Activated naive CD8-positive, alpha-beta T cell (primary cell): ENCODE measurements around the gene ALPK1.

Source experiments
- H3K27ac Mint-ChIP-seq: one replicate; pipeline ENCODE4 v1.8.0; 2021; ENCODE audit warnings: mixed read lengths
- H3K27me3 Mint-ChIP-seq: one replicate; pipeline ENCODE4 v1.8.0; 2021; ENCODE audit warnings: mixed read lengths
- H3K36me3 Mint-ChIP-seq: one replicate; pipeline ENCODE4 v1.8.0; 2021; ENCODE audit warnings: mixed read lengths
- H3K4me1 Mint-ChIP-seq: one replicate; pipeline ENCODE4 v1.8.0; 2021; ENCODE audit warnings: low read depth, mixed read lengths
- H3K4me3 Mint-ChIP-seq: one replicate; pipeline ENCODE4 v1.8.0; 2021; ENCODE audit warnings: mild to moderate bottlenecking, mixed read lengths
- H3K9me3 Mint-ChIP-seq: one replicate; pipeline ENCODE4 v1.8.0; 2021; ENCODE audit warnings: low read depth, mixed read lengths

The ALPK1 gene

GRCh38 chr4:112296949-112297880 is at the start of gene ALPK1:
TSS of gene ALPK1 (plus strand) at chr4:112297369.
- peak within 1 kb of the TSS; percentile 84 for H3K27ac Mint-ChIP-seq
- H3K9me3 Mint-ChIP-seq: no peaks in the 10 kb centered on the region
- no peaks in the 10 kb centered on the region for H3K27me3 Mint-ChIP-seq
- peaks cover 30% of the 10 kb centered on the region for H3K4me1 Mint-ChIP-seq
- no peaks in the 10 kb centered on the region for H3K36me3 Mint-ChIP-seq
- peak within 1 kb of the TSS; percentile 83 for H3K4me3 Mint-ChIP-seq

GRCh38 chr4:112251019-112251643 is 46.0 kb upstream of the ALPK1 start:
- Mint-ChIP-seq H3K4me3 (no peak overlapping the region), H3K9me3 (no peaks in the 10 kb centered on the region), H3K27ac (no peak overlapping the region), H3K36me3 (peaks cover 8% of the 10 kb centered on the region), H3K27me3 (no peaks in the 10 kb centered on the region), H3K4me1 (peaks cover 7% of the 10 kb centered on the region)

DNA sequence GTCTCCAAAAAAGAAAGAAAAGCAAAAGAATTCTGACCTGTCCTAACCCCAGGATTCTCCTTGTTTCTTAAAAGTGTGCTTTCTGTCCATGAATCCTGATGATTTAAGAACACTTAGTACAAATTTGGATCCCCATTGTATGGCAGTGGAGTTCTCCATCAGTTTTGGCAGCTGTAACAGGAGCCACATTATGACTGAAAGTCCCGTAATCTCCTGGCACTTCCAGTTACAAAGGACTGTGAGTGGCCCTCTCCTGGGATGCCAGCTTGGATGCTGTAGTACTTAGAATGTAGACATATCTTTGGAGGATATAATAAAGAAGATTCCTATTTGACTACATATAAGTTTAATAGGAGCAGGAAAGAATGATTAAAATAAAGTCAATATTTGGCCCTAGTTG is 44.9 kb upstream of the ALPK1 start:
- no peak overlapping the region for H3K4me3 Mint-ChIP-seq
- H3K27ac Mint-ChIP-seq: no peak overlapping the region
- H3K36me3 Mint-ChIP-seq: peaks cover 6% of the 10 kb centered on the region
- peaks cover 7% of the 10 kb centered on the region for H3K4me1 Mint-ChIP-seq
- H3K27me3 Mint-ChIP-seq: no peaks in the 10 kb centered on the region
- H3K9me3 Mint-ChIP-seq: no peaks in the 10 kb centered on the region

- Mint-ChIP-seq H3K4me1 (peaks cover 7% of the 10 kb centered on the region), H3K27ac (no peak overlapping the region), H3K27me3 (no peaks in the 10 kb centered on the region), H3K9me3 (no peaks in the 10 kb centered on the region), H3K36me3 (peaks cover 6% of the 10 kb centered on the region), H3K4me3 (no peak overlapping the region)
These were observed 43.7 kb upstream of the ALPK1 start for GRCh38 chr4:112253382-112254000.

DNA sequence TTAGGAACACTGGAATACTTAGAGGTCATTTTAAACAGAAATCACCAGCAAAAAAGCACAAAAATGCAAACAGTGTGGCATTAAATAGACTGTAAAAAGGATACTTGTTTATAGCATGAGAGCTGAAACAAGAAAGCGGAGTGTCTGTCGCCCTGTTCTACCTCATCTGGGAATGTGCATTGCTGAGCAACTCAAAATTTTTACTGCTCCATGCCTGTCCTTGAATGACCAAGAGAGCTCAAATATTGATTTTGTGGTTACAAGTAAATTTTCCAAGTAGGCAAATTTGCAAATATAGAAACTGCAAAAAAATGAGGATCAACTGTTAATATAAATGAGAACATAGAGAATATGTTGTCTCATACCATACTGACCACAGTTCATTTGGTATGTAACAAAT is 40.1 kb upstream of the ALPK1 start:
- no peaks in the 10 kb centered on the region for H3K4me1 Mint-ChIP-seq
- no peak overlapping the region for H3K4me3 Mint-ChIP-seq
- no peaks in the 10 kb centered on the region for H3K27me3 Mint-ChIP-seq
- H3K36me3 Mint-ChIP-seq: peaks cover 6% of the 10 kb centered on the region
- H3K9me3 Mint-ChIP-seq: no peaks in the 10 kb centered on the region
- no peak overlapping the region for H3K27ac Mint-ChIP-seq

- H3K36me3 Mint-ChIP-seq: peaks cover 8% of the 10 kb centered on the region
- no peaks in the 10 kb centered on the region for H3K27me3 Mint-ChIP-seq
- no peak overlapping the region for H3K4me3 Mint-ChIP-seq
- H3K4me1 Mint-ChIP-seq: peaks cover 9% of the 10 kb centered on the region
- H3K9me3 Mint-ChIP-seq: no peaks in the 10 kb centered on the region
- H3K27ac Mint-ChIP-seq: no peak overlapping the region
These were observed 30.3 kb upstream of the ALPK1 start for GRCh38 chr4:112266823-112267222.

DNA sequence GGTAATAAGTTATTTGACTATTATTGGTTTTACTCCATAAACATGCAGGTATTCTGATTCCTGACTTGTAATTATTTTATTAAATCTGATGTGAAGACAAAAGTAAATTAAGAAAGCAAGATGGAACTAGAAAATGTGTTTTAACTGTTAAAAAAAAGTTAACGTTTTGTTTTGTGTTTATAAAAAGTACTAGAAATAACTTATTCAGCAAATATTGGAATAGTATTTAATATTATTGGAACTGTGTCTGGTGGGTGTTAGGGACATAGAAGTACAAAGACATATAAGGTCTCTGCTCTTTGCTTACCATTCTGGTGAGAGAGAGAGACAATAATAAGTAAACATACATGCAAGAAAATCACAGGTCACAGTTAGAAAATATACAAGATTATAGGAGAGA is 27.1 kb upstream of the ALPK1 start:
- H3K4me3 Mint-ChIP-seq: no peak overlapping the region
- no peak overlapping the region for H3K27ac Mint-ChIP-seq
- H3K9me3 Mint-ChIP-seq: no peaks in the 10 kb centered on the region
- peaks cover 8% of the 10 kb centered on the region for H3K36me3 Mint-ChIP-seq
- H3K27me3 Mint-ChIP-seq: no peaks in the 10 kb centered on the region
- H3K4me1 Mint-ChIP-seq: peaks cover 23% of the 10 kb centered on the region

DNA sequence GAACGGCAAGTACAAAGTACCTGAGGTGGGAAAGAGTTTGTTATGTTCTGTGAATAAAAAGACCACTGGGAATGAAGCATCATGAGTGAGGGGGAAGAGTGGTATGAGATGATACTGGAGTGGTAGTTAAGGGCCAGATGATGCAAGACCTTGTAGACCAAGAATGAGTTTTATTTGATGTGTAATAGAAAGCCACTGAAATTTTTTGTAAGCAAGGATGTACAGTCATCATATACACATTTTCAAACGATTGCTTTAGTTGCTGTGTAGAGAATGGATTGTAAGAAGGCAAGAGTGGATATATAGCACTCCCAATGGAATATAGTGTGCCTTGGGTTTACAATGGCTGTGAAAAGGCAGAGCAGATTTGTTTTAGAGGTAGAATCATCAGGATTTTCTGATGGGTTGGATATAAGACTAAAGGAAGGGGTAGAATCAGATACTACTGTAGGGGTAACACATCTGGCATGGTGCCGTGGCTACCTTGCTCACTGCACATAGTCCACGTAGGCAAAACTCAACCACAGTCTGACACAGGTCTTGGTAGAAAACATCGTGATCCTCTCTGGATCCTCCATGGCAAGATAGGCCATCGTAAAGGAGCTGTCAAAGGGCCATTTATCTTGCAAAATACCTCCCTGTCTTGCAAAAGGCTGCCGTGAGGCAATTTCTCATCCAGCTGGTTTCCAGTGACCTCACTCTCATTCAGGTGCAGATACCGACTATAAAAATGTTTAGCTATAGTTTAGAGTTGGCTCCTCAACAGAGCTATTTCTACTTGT is 26.3 kb upstream of the ALPK1 start:
- Mint-ChIP-seq H3K4me3 (no peak overlapping the region), H3K27ac (peak overlapping the region; percentile 62), H3K27me3 (no peaks in the 10 kb centered on the region), H3K4me1 (peaks cover 23% of the 10 kb centered on the region), H3K9me3 (no peaks in the 10 kb centered on the region), H3K36me3 (peaks cover 8% of the 10 kb centered on the region)

- no peaks in the 10 kb centered on the region for H3K9me3 Mint-ChIP-seq
- H3K27me3 Mint-ChIP-seq: no peaks in the 10 kb centered on the region
- peaks cover 23% of the 10 kb centered on the region for H3K4me1 Mint-ChIP-seq
- peaks cover 14% of the 10 kb centered on the region for H3K36me3 Mint-ChIP-seq
- H3K27ac Mint-ChIP-seq: peak overlapping the region; percentile 14
- no peak overlapping the region for H3K4me3 Mint-ChIP-seq
These were observed 24.9 kb upstream of the ALPK1 start for GRCh38 chr4:112272292-112272691.

- Mint-ChIP-seq H3K4me3 (no peak overlapping the region), H3K27ac (no peak overlapping the region), H3K27me3 (no peaks in the 10 kb centered on the region), H3K36me3 (peaks cover 12% of the 10 kb centered on the region), H3K9me3 (no peaks in the 10 kb centered on the region), H3K4me1 (peaks cover 32% of the 10 kb centered on the region)
These were observed 22.2 kb upstream of the ALPK1 start for GRCh38 chr4:112274959-112275358.

DNA sequence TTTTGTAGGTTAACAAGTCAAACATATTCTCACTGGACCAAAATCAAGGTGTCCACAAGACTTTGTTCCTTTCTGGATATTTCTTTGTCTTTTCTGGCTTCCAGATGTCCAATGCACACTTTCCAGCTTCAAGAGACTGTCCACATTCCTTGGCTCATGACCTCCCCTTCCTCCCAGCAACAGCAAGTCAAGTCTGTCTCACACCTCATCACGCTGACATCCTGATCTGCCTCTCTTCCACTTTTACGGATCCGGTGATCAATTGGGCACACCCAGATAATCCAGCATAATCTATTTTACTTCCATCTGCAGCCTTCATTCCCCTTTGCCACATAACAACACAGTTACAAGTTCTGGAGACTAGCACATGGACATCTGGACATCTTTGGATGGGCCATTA is 21.1 kb upstream of the ALPK1 start:
- H3K4me3 Mint-ChIP-seq: no peak overlapping the region
- peak overlapping the region; percentile 11 for H3K27ac Mint-ChIP-seq
- no peaks in the 10 kb centered on the region for H3K9me3 Mint-ChIP-seq
- no peaks in the 10 kb centered on the region for H3K27me3 Mint-ChIP-seq
- H3K4me1 Mint-ChIP-seq: peaks cover 35% of the 10 kb centered on the region
- H3K36me3 Mint-ChIP-seq: peaks cover 6% of the 10 kb centered on the region

DNA sequence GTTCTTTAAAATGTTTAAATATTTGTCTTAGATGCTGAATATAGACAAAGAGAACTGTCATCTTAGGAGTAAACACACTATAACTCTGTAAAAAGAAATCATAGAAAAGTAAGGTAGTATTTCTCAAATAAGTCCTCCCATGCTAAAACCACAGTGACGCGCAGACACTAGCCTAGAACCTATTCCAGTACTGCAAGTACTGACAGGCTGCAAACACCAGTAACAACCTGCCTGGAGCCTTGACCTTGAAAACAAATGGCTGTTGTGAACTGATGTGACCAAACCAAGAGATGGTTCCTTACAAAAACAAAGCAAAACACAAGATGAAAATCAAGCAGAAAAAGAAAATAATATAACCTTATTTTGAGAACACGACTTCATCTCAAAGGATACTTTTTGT is 19.9 kb upstream of the ALPK1 start:
- H3K27me3 Mint-ChIP-seq: no peaks in the 10 kb centered on the region
- peaks cover 41% of the 10 kb centered on the region for H3K4me1 Mint-ChIP-seq
- peaks cover 10% of the 10 kb centered on the region for H3K36me3 Mint-ChIP-seq
- peak overlapping the region; percentile 72 for H3K27ac Mint-ChIP-seq
- peaks cover 2% of the 10 kb centered on the region for H3K9me3 Mint-ChIP-seq
- H3K4me3 Mint-ChIP-seq: no peak overlapping the region

GRCh38 chr4:112277705-112278448 is 19.3 kb upstream of the ALPK1 start:
- Mint-ChIP-seq H3K36me3 (peaks cover 13% of the 10 kb centered on the region), H3K27me3 (no peaks in the 10 kb centered on the region), H3K4me3 (no peak overlapping the region), H3K4me1 (peaks cover 46% of the 10 kb centered on the region), H3K9me3 (peaks cover 5% of the 10 kb centered on the region), H3K27ac (peak overlapping the region; percentile 64)
